Activated T-cell treated with anti-CD3 and anti-CD28 coated beads, Interleukin-2, amount 50 U/mL, for 48 hours (primary cell): Measurements from ENCODE around the gene ROBO1.

Experiments used
- DNase-seq, 2 experiments: peaks; one replicate each; pipeline ENCODE4 v3.0.0-alpha.2; 2020

ROBO1 gene

GRCh38 chr3:79436387-79436786 lies 331.4 kb downstream of the ROBO1 start:
- no peak for DNase-seq

- no peak for DNase-seq
Observed at GRCh38 chr3:79427081-79427480, 340.7 kb downstream of the ROBO1 start.

DNA sequence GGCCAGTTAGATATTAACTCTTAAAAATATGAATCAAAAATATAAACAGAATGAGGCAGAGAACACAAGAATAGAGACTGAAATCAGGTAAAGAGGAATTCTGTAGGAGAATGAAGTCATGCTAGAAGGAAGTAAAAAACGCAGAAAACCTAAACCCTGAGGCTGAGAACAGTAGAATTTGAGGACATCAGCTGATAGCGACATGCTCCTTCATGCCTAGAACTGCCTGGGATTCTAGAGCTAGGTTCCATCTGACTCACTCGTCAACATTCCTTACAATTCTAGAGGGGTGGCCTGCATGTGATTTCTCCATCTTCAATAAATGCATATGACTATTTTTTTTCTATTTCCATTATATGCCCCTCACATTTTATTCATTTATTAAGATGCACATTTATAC lies 343.0 kb downstream of the ROBO1 start:
- no peak for DNase-seq

DNA sequence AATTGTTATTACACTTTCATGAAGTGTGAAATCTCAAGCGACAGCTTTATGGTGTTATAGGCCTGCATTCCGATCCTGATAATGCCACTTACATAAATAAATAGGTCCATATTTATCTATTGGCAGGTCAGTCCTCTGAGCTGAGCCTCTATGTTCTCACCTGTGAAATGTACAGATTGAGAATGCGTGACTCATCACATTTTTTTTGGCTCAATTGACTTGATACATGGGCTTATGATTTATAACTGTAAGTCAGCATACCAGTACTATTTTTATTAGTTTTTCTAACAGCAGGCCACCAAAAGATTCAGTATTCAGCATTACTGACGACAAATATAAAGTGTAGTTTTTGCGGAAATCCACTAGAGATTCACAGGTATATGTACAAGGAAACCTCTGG lies 344.4 kb downstream of the ROBO1 start:
- no peak for DNase-seq

- DNase-seq: no peak
Observed at GRCh38 chr3:79421273-79421672, 346.5 kb downstream of the ROBO1 start.

DNA sequence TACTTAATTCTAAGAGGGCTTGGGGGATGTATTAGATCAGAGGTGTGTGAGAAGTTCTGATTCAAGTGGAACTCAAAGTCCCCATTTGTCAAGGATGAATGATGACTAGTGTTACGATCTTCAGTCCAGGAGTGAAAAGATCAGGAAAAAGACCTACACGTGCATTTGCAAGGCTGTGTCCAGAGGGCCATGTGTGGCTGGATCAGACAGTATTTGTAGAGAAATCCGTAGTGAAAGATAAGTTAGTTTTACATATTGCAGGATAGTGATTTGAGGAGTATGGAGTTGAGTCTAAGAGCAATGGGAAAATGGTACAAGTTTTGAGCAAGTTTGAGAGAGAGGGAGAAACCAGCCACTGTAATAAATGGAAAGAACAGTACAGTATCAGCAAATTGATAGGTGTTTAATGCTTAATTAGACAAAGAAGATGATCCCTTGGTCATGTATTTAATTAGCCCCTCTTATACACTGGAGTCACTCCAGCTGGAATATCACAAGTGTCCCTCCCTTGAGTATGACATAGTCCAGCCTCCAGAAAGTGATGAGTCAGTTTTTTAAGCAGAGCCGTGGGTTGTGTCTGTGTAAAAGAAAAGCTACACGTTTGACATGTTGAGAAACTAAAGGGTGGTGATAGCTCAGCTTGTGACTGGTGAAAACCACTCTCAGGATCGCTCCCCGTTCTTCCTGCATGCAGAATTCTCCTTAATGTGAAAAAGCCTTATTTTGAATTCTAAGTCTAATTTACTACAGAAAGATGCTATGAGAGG lies 348.8 kb downstream of the ROBO1 start:
- no peak for DNase-seq

DNA sequence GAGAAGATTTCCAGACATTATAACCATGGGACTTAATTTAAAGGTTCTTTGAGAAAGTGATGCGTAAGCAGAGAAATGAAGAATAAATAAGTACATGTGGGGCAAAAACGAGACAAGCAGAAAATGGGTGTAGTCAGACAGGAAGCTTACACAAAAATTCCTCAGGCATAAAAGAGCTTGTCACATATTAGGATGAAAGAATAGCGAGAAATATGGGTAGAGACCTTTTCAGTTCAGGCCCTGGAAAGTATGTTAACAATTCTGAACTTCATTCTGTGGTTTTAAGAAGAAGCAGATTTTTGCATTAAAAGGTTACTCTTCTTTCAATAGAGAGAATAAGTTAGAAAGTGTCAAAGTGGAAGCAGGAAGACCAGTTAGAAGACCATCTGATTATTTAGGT lies 352.4 kb downstream of the ROBO1 start:
- no peak for DNase-seq

GRCh38 chr3:79414806-79415205 lies 353.0 kb downstream of the ROBO1 start:
- no peak for DNase-seq

DNA sequence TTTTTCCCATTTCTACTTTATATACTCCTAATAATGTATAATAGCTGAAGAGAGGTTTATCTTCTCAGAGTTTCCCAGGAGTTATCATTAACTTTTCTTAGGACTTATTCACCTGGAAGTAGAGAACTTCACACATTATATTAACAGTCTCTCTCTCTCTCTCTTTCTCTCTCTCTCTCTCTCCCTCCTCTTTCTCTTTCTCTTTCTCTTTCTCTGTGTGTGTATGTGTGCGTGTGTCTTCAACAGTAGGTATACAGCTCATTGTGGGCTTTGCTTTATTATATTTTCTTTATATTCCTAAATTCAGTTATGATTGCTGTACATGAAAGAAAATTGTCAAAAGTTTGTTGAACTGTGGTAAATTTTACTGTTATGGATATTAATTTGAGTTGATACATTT lies 353.8 kb downstream of the ROBO1 start:
- no peak for DNase-seq

- no peak for DNase-seq
Observed at GRCh38 chr3:79412537-79412936, 355.3 kb downstream of the ROBO1 start.

DNA sequence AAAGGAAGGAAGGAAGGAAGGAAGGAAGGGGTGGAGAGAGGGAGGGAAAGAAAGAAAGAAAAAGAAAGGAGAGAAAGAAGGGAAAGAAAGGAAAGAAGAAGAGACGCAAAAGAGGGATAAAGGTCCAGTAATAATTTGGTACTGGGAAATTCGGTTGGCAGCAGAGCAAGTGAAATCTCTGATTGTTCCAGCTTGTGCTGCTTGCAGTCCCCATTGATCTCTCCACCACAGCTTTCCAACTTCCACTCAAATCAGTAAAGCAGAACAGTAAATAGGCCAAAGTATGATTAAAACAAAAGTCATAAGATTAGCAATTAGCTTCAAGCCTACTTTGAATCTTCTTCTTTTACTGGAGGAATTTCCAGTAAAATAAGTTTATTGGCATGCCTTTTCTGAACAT lies 357.2 kb downstream of the ROBO1 start:
- no peak for DNase-seq

GRCh38 chr3:79410136-79410535 lies 357.7 kb downstream of the ROBO1 start:
- no peak for DNase-seq

DNA sequence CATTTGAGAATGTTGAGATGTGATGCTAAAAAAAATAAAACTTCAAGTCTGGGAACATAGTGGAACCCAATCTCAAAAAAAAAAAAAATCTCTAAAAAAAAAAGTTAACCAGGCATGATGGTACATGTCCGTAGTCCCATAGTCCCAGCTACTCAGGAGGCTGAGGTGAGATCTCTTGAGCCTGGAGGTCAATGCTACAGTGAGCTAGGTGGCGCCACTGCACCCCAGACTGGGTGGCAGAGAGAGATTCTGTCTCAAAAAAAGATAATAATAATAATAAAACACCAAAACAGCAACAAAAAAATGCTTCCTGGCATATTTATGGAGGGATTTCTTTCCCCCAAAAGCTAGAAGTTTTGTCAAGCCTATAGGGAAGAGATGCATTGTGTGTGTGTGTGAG lies 361.6 kb downstream of the ROBO1 start:
- no peak for DNase-seq

DNA sequence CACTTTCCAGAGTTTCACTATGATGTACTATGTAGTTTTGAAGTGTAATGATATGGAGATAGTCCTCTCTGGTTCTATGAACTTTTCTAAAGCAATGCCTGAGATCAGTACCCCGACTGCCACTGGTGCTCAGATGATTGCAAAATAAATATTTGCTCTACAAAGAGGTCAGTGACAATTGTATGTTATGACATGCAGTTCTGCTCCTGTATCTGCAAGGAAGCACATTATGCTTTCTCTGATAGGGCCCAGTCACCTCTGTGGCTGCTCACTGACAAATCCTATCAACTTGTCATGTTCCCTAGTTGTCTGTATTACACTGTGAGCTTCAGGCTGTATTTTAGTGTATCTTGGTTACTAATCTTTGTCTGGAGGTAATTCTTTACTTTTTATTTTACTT lies 362.6 kb downstream of the ROBO1 start:
- DNase-seq: no peak

- DNase-seq: no peak
Observed at GRCh38 chr3:79396595-79396994, 371.2 kb downstream of the ROBO1 start.

DNA sequence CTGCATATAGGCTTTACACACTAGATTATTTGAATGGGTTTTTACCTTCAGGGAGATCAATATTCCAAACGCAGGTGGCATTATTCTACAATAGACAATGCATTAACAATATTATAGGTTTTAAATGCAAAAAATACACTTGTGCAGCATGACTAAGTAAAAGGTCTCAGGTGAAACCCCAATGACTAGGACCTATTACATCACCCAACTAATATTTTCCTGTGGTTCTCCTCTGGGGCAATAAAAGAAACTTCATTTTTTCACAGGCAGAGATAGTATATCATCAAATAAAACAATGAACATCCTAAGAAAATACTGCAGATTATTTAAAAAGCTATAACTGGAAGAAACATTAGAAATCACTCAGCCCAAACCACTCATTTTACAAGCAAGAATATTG lies 375.3 kb downstream of the ROBO1 start:
- no peak for DNase-seq

DNA sequence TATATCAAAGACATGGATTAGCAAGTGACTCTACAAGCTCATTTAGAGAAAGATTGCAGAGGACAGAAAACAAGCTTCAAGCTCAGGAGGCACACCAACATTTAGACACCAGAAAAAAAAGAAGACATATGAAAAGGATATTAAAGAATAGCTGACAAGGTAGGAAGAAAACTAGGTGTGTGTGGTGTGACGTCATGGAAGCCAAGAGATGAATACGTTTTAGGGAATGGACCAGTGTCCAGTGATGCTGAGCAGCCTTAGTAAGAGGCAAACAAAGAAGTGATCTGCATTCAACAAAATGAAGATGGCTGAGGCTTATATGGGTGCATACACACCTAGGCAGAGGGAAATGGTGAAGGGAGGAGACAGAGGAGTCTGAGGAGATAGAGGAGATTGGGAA lies 377.4 kb downstream of the ROBO1 start:
- no peak for DNase-seq

- DNase-seq: no peak
Observed at GRCh38 chr3:79385211-79385610, 382.6 kb downstream of the ROBO1 start.

DNA sequence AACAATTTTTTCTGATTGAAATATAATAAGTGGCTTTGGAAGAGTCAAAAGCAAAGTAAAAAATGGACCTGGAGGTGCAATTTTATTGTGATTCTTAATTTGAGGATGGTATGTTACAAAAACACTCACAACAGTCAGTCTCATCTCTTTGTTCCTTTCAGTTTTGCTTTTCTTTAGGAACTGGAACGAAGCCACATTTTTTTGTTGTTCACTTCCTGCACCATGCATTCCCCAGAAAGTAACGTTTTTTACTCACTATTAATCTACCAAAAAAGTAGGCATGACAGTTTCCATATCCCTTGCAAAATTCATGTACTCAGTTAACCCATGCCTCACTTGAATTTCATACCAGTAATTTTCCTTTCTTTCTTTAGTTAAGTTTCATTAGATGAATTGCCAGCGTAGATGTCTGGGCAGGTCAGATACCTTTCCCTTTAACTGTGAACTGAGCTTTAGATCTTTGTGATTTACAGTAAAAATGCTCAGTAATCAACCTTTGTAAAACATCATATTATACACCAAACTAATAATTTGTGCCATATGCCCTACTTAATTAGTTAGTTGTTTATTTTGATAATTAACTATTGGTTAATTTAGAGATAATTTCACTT lies 384.3 kb downstream of the ROBO1 start:
- DNase-seq: no peak

GRCh38 chr3:79380581-79380980 lies 387.2 kb downstream of the ROBO1 start:
- no peak for DNase-seq

DNA sequence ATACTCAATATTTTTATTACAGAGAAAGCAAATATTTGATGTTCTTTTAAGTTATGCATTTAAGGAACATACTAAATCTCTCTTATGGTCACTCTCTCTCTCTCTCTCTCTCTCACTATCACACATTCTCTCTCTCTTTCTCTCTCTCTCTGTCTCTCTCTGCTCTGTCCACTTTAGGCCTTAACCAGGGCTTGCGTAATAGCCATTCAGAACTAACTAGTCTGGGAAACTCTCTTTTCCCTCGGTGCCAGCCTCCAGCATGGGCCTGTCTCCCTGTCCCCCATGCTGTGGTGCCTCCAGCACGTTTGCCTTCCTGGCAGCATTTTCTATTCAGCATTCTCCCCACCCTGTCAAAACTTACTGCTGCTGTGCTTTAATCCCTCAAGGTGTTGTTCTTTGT lies 389.7 kb downstream of the ROBO1 start:
- no peak for DNase-seq

DNA sequence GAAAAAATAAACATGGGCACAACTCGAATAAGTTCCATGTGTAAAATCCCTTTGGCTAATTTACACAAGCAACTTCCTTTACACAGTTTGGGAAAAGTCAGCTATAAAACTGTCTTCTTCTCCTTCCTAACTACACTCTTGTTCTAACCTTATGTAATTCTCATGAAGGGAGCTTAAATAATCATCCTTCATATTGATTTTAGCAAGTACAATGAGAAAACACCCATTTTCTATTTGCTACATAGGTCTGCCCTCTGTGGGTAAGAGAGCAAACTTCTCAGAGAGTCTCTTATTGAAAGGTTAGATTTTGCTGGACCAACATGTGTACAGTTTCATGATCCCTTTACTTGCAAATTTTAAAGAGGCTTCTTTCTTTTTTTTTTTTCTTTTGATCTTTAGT lies 398.5 kb downstream of the ROBO1 start:
- no peak for DNase-seq

- no peak for DNase-seq
Observed at GRCh38 chr3:79368403-79368802, 399.4 kb downstream of the ROBO1 start.

GRCh38 chr3:79367803-79368202 lies 400.0 kb downstream of the ROBO1 start:
- DNase-seq: no peak

- DNase-seq: no peak
Observed at GRCh38 chr3:79367066-79367465, 400.7 kb downstream of the ROBO1 start.
